Non-pigmented ciliary epithelial cell (primary cell): ENCODE data around the gene PCDHB8.
"Not testable (repeated sequence)": the region's sequence is repeated elsewhere in the genome, so short reads cannot be mapped to it uniquely, and the experiment has no call there.

Experiments
- DNase-seq: peaks from one replicate; pipeline ENCODE4 v3.0.0-alpha.2; 2010; ENCODE audit warnings: low read depth

Gene PCDHB8

GRCh38 chr5:141184117-141184855 lies 6.7 kb downstream of the PCDHB8 start:
- DNase-seq: not testable (repeated sequence)

- DNase-seq: no peak
These were observed 9.4 kb downstream of the PCDHB8 start, which contains the start of gene PCDHB9 for GRCh38 chr5:141186897-141187512. PCDHB9 (plus strand) TSS chr5:141187161; CDS start chr5:141187319, 158 bp downstream.

- not testable (repeated sequence) for DNase-seq
These were observed 11.1 kb downstream of the PCDHB8 start for GRCh38 chr5:141188682-141189081.

- DNase-seq: not testable (repeated sequence)
These were observed 11.5 kb downstream of the PCDHB8 start for GRCh38 chr5:141189131-141189530.

GRCh38 chr5:141192110-141192725 lies 14.6 kb downstream of the PCDHB8 start, which contains the start of gene PCDHB10:
PCDHB10 (plus strand) TSS chr5:141192353; CDS start chr5:141192553, 200 bp downstream.
- DNase-seq: no peak

GRCh38 chr5:141194332-141194731 lies 16.7 kb downstream of the PCDHB8 start:
- not testable (repeated sequence) for DNase-seq

- DNase-seq: no peak
These were observed 18.8 kb downstream of the PCDHB8 start for GRCh38 chr5:141196363-141196762.

GRCh38 chr5:141199359-141200235 lies 22.0 kb downstream of the PCDHB8 start, which contains the start of gene PCDHB11:
PCDHB11 (plus strand) TSS chr5:141199627; CDS start chr5:141199775, 148 bp downstream.
- no peak for DNase-seq

- not testable (repeated sequence) for DNase-seq
These were observed 23.5 kb downstream of the PCDHB8 start for GRCh38 chr5:141201126-141201525.

- not testable (repeated sequence) for DNase-seq
These were observed 24.1 kb downstream of the PCDHB8 start for GRCh38 chr5:141201646-141202045.

GRCh38 chr5:141208478-141208877 lies 30.9 kb downstream of the PCDHB8 start, which contains the start of gene PCDHB12:
PCDHB12 (plus strand) TSS chr5:141208719; CDS start chr5:141208908, 189 bp downstream.
- no peak for DNase-seq

- not testable (repeated sequence) for DNase-seq
These were observed 32.7 kb downstream of the PCDHB8 start for GRCh38 chr5:141210281-141210680.

- DNase-seq: not testable (repeated sequence)
These were observed 33.3 kb downstream of the PCDHB8 start for GRCh38 chr5:141210849-141211248.

GRCh38 chr5:141213656-141214339 lies 36.2 kb downstream of the PCDHB8 start, which contains the start of gene PCDHB13:
PCDHB13 (plus strand) TSS chr5:141213919; CDS start chr5:141214124, 205 bp downstream.
- not testable (repeated sequence) for DNase-seq

- DNase-seq: not testable (repeated sequence)
These were observed 37.0 kb downstream of the PCDHB8 start for GRCh38 chr5:141214583-141214982.

GRCh38 chr5:141215504-141215903 lies 37.9 kb downstream of the PCDHB8 start:
- DNase-seq: not testable (repeated sequence)

- not testable (repeated sequence) for DNase-seq
These were observed 38.4 kb downstream of the PCDHB8 start for GRCh38 chr5:141216035-141216434.

- no peak for DNase-seq
These were observed 45.7 kb downstream of the PCDHB8 start, which contains the start of gene PCDHB14 for GRCh38 chr5:141223112-141223783. PCDHB14 (plus strand) TSS chr5:141223343; CDS start chr5:141223506, 163 bp downstream.

- DNase-seq: not testable (repeated sequence)
These were observed 47.3 kb downstream of the PCDHB8 start for GRCh38 chr5:141224844-141225243.

GRCh38 chr5:141225421-141225820 lies 47.8 kb downstream of the PCDHB8 start:
- not testable (repeated sequence) for DNase-seq
